ENCODE measurements around the gene NECAB3.

- no peak for TF ChIP-seq CTCF (IDR thresholded peaks at IDR 0.05; ENCODE audit: low read length)
- TF ChIP-seq EZH2 (optimal IDR thresholded peaks at IDR 0.05; ENCODE audit: low read depth, low read length), result no peak
- TF ChIP-seq EZH2phosphoT487 (IDR thresholded peaks at IDR 0.05; ENCODE audit: low read length), result no peak
Measured at GRCh38 chr20:33656010-33656782, 18.0 kb downstream of the NECAB3 start.

Measured in MM.1S (cell line).